ENCODE measurements around the gene TBC1D14.

The TBC1D14 gene

GRCh38 chr4:7052923-7053715, 143.5 kb downstream of the TBC1D14 start:
- DNase-seq (ENCODE audit: low spot score in 2 of 2) (no peak), ATAC-seq (peak; percentile 15)
- Mint-ChIP-seq H3K9me3 (no peaks in the 10 kb centered on the region), H3K4me1 (peaks cover 35% of the 10 kb centered on the region), H3K4me3 (no peak overlapping the region), H3K36me3 (peaks cover 53% of the 10 kb centered on the region), H3K27ac (peak overlapping the region; percentile 79)

- no peak for ATAC-seq
- H3K4me3 Mint-ChIP-seq = no peak overlapping the region
- no peak for DNase-seq (ENCODE audit: low spot score in 2 of 2)
- no peaks in the 10 kb centered on the region for H3K9me3 Mint-ChIP-seq
- peaks cover 65% of the 10 kb centered on the region for H3K36me3 Mint-ChIP-seq
- H3K4me1 Mint-ChIP-seq = peaks cover 27% of the 10 kb centered on the region
- H3K27ac Mint-ChIP-seq = peak overlapping the region; percentile 79
Observed at GRCh38 chr4:7054106-7054880, 144.7 kb downstream of the TBC1D14 start.

GRCh38 chr4:7055111-7055989, 145.7 kb downstream of the TBC1D14 start:
- no peak for DNase-seq (ENCODE audit: low spot score in 2 of 2)
- Mint-ChIP-seq H3K4me3 (no peak overlapping the region), H3K4me1 (peaks cover 21% of the 10 kb centered on the region), H3K36me3 (peaks cover 75% of the 10 kb centered on the region), H3K27ac (no peak overlapping the region), H3K9me3 (no peaks in the 10 kb centered on the region)
- ATAC-seq = no peak

- Mint-ChIP-seq H3K36me3 (peaks cover 81% of the 10 kb centered on the region), H3K9me3 (no peaks in the 10 kb centered on the region), H3K27ac (no peak overlapping the region), H3K4me1 (peaks cover 23% of the 10 kb centered on the region), H3K4me3 (no peak overlapping the region)
- DNase-seq (ENCODE audit: low spot score in 2 of 2) = no peak
- ATAC-seq = no peak
Observed at GRCh38 chr4:7055990-7056325, 146.3 kb downstream of the TBC1D14 start.

GRCh38 chr4:7058792-7059191, 149.2 kb downstream of the TBC1D14 start:
- ATAC-seq = no peak
- peaks cover 96% of the 10 kb centered on the region for H3K36me3 Mint-ChIP-seq

GRCh38 chr4:7059662-7060061, 150.0 kb downstream of the TBC1D14 start:
- peaks cover 24% of the 10 kb centered on the region for H3K4me1 Mint-ChIP-seq
- peaks cover 96% of the 10 kb centered on the region for H3K36me3 Mint-ChIP-seq
- no peak overlapping the region for H3K4me3 Mint-ChIP-seq
- no peak overlapping the region for H3K27ac Mint-ChIP-seq
- no peaks in the 10 kb centered on the region for H3K9me3 Mint-ChIP-seq
- DNase-seq (ENCODE audit: low spot score in 2 of 2) (no peak), ATAC-seq (no peak)

More at GRCh38 chr4:7058792-7059191, 149.2 kb downstream of the TBC1D14 start:
- no peak for DNase-seq (ENCODE audit: low spot score in 2 of 2)
- Mint-ChIP-seq H3K9me3 (no peaks in the 10 kb centered on the region), H3K27ac (no peak overlapping the region), H3K4me1 (peaks cover 27% of the 10 kb centered on the region), H3K4me3 (no peak overlapping the region)

GRCh38 chr4:7060346-7061150, 150.9 kb downstream of the TBC1D14 start:
- H3K9me3 Mint-ChIP-seq = no peaks in the 10 kb centered on the region
- no peak for ATAC-seq
- H3K4me3 Mint-ChIP-seq = no peak overlapping the region
- H3K27ac Mint-ChIP-seq = peak overlapping the region; percentile 34
- DNase-seq (ENCODE audit: low spot score in 2 of 2) = no peak
- H3K36me3 Mint-ChIP-seq = peaks cover 97% of the 10 kb centered on the region
- H3K4me1 Mint-ChIP-seq = peaks cover 33% of the 10 kb centered on the region

GRCh38 chr4:7061815-7062214, 152.2 kb downstream of the TBC1D14 start:
- H3K9me3 Mint-ChIP-seq = no peaks in the 10 kb centered on the region
- ATAC-seq = no peak
- peaks cover 44% of the 10 kb centered on the region for H3K4me1 Mint-ChIP-seq
- H3K36me3 Mint-ChIP-seq = peaks cover 100% of the 10 kb centered on the region
- no peak overlapping the region for H3K4me3 Mint-ChIP-seq
- peak overlapping the region; percentile 34 for H3K27ac Mint-ChIP-seq
- no peak for DNase-seq (ENCODE audit: low spot score in 2 of 2)

- H3K9me3 Mint-ChIP-seq = no peaks in the 10 kb centered on the region
- H3K4me1 Mint-ChIP-seq = peaks cover 49% of the 10 kb centered on the region
- H3K4me3 Mint-ChIP-seq = no peak overlapping the region
- peak overlapping the region; percentile 68 for H3K27ac Mint-ChIP-seq
- peaks cover 100% of the 10 kb centered on the region for H3K36me3 Mint-ChIP-seq
- ATAC-seq (no peak), DNase-seq (ENCODE audit: low spot score in 2 of 2) (no peak)
Observed at GRCh38 chr4:7062816-7063215, 153.2 kb downstream of the TBC1D14 start.

GRCh38 chr4:7063362-7063761, 153.7 kb downstream of the TBC1D14 start:
- Mint-ChIP-seq H3K27ac (peak overlapping the region; percentile 68), H3K36me3 (peaks cover 99% of the 10 kb centered on the region), H3K4me3 (no peak overlapping the region), H3K4me1 (peaks cover 52% of the 10 kb centered on the region), H3K9me3 (no peaks in the 10 kb centered on the region)
- ATAC-seq (no peak), DNase-seq (ENCODE audit: low spot score in 2 of 2) (no peak)

GRCh38 chr4:7066006-7066405, 156.4 kb downstream of the TBC1D14 start:
- Mint-ChIP-seq H3K9me3 (no peaks in the 10 kb centered on the region), H3K27ac (peak overlapping the region; percentile 90), H3K4me1 (peaks cover 62% of the 10 kb centered on the region), H3K36me3 (peaks cover 73% of the 10 kb centered on the region), H3K4me3 (peak overlapping the region; percentile 95)
- no peak for DNase-seq (ENCODE audit: low spot score in 2 of 2)
- ATAC-seq = no peak

GRCh38 chr4:7066493-7066892, 156.9 kb downstream of the TBC1D14 start:
- DNase-seq (ENCODE audit: low spot score in 2 of 2) (no peak), ATAC-seq (no peak)
- peak overlapping the region; percentile 95 for H3K4me3 Mint-ChIP-seq
- peak overlapping the region; percentile 90 for H3K27ac Mint-ChIP-seq
- no peaks in the 10 kb centered on the region for H3K9me3 Mint-ChIP-seq
- H3K4me1 Mint-ChIP-seq = peaks cover 59% of the 10 kb centered on the region
- peaks cover 68% of the 10 kb centered on the region for H3K36me3 Mint-ChIP-seq

GRCh38 chr4:7067126-7067451, 157.5 kb downstream of the TBC1D14 start:
- H3K4me1 Mint-ChIP-seq = peaks cover 53% of the 10 kb centered on the region

GRCh38 chr4:7067452-7068278, 158.0 kb downstream of the TBC1D14 start, which contains the start of gene GRPEL1:
Gene GRPEL1 (minus strand): TSS chr4:7068064. CDS start chr4:7068032, 32 bp downstream.
- H3K36me3 Mint-ChIP-seq = peaks cover 56% of the 10 kb centered on the region
- DNase-seq (ENCODE audit: low spot score in 2 of 2) (peak; percentile 99 to 100), ATAC-seq (peak; percentile 96)
- peak within 1 kb of the TSS; percentile 90 for H3K27ac Mint-ChIP-seq
- H3K4me3 Mint-ChIP-seq = peak within 1 kb of the TSS; percentile 95
- H3K4me1 Mint-ChIP-seq = peaks cover 52% of the 10 kb centered on the region
- H3K9me3 Mint-ChIP-seq = no peaks in the 10 kb centered on the region

More at GRCh38 chr4:7067126-7067451, 157.5 kb downstream of the TBC1D14 start:
- ATAC-seq (no peak), DNase-seq (ENCODE audit: low spot score in 2 of 2) (no peak)
- H3K4me3 Mint-ChIP-seq = peak overlapping the region; percentile 95
- H3K9me3 Mint-ChIP-seq = no peaks in the 10 kb centered on the region
- peak overlapping the region; percentile 90 for H3K27ac Mint-ChIP-seq
- H3K36me3 Mint-ChIP-seq = peaks cover 62% of the 10 kb centered on the region

All from stimulated activated effector memory CD8-positive, alpha-beta T cell treated with anti-CD3 and anti-CD28 coated beads, Interleukin-12 subunit alpha, Interleukin-12 subunit beta, amount 100 ng/mL, for 72 hours (primary cell).